Measurements from ENCODE around the gene INTS4.
A peak's percentile ranks its signal among the peaks of the same experiment; 100 is the strongest.
"Not testable (repeated sequence)": the region's sequence is repeated elsewhere in the genome, so short reads cannot be mapped to it uniquely, and the experiment has no call there.

Gene INTS4

GRCh38 chr11:77967121-77967520 lies 27.3 kb downstream of the INTS4 start:
- no peak for TF ChIP-seq ZFX (IDR thresholded peaks at IDR 0.05; ENCODE audit: borderline replicate concordance)
- TF ChIP-seq, protein P1, sequence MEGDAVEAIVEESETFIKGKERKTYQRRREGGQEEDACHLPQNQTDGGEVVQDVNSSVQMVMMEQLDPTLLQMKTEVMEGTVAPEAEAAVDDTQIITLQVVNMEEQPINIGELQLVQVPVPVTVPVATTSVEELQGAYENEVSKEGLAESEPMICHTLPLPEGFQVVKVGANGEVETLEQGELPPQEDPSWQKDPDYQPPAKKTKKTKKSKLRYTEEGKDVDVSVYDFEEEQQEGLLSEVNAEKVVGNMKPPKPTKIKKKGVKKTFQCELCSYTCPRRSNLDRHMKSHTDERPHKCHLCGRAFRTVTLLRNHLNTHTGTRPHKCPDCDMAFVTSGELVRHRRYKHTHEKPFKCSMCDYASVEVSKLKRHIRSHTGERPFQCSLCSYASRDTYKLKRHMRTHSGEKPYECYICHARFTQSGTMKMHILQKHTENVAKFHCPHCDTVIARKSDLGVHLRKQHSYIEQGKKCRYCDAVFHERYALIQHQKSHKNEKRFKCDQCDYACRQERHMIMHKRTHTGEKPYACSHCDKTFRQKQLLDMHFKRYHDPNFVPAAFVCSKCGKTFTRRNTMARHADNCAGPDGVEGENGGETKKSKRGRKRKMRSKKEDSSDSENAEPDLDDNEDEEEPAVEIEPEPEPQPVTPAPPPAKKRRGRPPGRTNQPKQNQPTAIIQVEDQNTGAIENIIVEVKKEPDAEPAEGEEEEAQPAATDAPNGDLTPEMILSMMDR (IDR thresholded peaks at IDR 0.05), result no peak
- H3K27ac ChIP-seq, result peak overlapping the region; percentile 9; the same call in 1 of the 2 replicates

DNA sequence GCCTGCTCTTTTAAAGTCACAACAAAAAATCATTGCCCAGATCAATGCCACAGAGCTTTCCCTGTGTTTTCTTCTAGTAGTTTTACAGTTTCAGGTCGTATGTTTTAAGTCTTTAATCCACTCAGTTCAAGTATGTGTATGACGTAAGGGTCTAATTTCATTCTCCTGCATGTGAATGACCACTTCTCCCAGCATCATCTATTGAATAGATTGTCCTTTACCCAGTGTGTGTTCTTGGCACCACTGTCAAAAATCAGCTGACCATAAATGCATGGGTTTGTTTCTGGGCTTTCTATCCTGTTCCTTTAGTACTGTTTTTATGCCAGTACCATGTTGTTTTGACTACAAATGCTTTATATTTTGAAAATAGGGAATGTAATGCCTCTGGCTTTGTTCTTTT lies 28.1 kb downstream of the INTS4 start:
- TF ChIP-seq ZFX (IDR thresholded peaks at IDR 0.05; ENCODE audit: borderline replicate concordance), result no peak
- TF ChIP-seq, protein P1 (IDR thresholded peaks at IDR 0.05), result no peak
- no peak overlapping the region for H3K27ac ChIP-seq

GRCh38 chr11:77959434-77959833 lies 35.0 kb downstream of the INTS4 start:
- TF ChIP-seq, protein P1 (IDR thresholded peaks at IDR 0.05), result no peak
- no peak for TF ChIP-seq ZFX (IDR thresholded peaks at IDR 0.05; ENCODE audit: borderline replicate concordance)
- no peak overlapping the region for H3K27ac ChIP-seq

DNA sequence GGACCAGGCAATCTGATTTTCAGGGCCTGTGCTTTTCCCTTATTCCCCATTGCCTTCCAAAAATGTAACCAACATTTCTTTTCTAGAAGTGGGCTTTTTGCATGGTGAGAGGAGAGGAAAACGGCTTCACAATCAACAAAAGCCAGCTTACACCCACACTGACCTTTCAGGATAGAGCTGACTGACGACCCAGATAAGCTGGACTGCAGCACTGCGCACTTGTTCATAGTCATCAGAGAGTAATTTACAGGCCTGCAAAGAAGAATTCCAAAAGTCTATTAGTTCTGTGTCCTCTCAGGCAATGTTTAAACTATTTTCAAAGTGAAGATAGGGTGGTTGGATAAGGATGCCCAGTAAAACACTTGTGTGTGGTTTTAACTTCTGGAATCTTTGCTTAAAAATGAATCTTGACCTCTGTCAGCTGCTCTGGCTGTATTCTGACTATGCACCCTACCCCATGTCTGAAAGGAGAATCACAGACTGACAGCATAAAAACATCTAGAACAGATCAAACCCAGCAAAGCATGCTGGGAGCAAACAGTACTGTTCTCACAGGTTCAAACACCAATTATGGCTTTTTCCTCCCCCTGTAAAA lies 35.8 kb downstream of the INTS4 start:
- not testable (repeated sequence) for H3K27ac ChIP-seq

- H3K27ac ChIP-seq, result not testable (repeated sequence)
Observed at GRCh38 chr11:77943296-77943695, 51.2 kb downstream of the INTS4 start.

- H3K27ac ChIP-seq, result not testable (repeated sequence)
Observed at GRCh38 chr11:77942465-77942864, 52.0 kb downstream of the INTS4 start.

- H3K27ac ChIP-seq, result not testable (repeated sequence)
Observed at GRCh38 chr11:77933596-77933995, 60.9 kb downstream of the INTS4 start.

GRCh38 chr11:77930334-77931208 lies 63.9 kb downstream of the INTS4 start:
- H3K27ac ChIP-seq, result not testable (repeated sequence)

GRCh38 chr11:77917713-77918112 lies 76.8 kb downstream of the INTS4 start:
- H3K27ac ChIP-seq, result not testable (repeated sequence)

- peak overlapping the region; percentile 53 for H3K27ac ChIP-seq
Observed at GRCh38 chr11:77914307-77914791, 80.1 kb downstream of the INTS4 start.

DNA sequence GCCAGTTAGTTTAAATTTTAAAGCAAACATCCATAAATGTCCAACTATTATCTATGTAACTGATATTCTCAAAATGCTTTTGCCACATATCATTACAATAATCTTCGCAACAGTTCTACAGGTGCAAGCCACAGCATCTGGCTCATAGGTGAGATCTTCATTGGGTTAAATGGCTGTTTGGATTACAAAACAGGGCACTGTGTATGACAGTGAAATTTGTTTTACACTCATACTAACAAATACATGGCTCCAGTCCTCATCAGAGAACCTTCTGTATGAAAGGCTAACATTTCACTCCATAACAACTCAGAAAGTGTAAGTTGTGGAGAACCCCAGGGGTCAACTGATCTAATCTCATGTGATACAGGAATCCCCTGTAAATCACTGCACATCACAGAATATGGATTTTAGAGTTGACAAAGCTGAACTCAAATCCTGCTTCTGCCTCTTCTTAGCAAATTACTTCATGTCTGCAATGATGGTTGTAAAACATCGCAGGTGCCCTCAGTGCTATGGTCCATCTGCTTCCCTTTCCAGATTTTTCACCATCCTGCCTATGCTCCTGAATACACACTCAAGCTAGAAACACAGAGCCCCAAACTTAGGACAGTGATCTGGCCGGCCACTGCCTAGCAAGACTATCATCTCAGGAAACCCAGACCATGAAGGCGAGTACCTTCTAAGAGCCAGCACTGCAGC lies 80.7 kb downstream of the INTS4 start:
- H3K27ac ChIP-seq, result peak overlapping the region; percentile 53

DNA sequence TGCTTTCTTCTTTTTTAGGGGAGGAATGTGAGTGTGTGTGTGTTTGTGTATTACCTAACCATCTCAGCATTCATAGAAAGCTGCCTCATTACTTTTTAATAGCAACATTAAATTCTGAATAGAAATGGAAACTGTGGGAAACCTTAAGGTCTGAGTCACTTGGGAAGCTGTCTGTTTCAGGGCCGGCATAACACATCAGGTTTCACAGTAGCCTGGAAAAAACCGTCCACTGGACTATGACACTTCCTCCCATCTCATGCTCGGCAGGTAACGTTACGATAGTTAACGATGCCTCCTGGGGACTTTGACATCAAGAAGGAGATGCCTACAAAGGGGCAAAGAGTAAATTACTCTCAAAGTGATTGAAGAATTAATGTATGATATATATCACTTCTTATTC lies 83.6 kb downstream of the INTS4 start:
- not testable (repeated sequence) for H3K27ac ChIP-seq

Data from 22Rv1 (cell line).